HG03175 (cell line): ENCODE measurements around the gene PIPOX.

Experiments used
- ATAC-seq: cut with Tn5 transposase; IDR thresholded peaks from one replicate; pipeline ENCODE4 v1.9.1; 2021; ENCODE audit warnings: mild to moderate bottlenecking, moderate library complexity; ENCODE audit not compliant: unreplicated experiment

PIPOX gene

DNA sequence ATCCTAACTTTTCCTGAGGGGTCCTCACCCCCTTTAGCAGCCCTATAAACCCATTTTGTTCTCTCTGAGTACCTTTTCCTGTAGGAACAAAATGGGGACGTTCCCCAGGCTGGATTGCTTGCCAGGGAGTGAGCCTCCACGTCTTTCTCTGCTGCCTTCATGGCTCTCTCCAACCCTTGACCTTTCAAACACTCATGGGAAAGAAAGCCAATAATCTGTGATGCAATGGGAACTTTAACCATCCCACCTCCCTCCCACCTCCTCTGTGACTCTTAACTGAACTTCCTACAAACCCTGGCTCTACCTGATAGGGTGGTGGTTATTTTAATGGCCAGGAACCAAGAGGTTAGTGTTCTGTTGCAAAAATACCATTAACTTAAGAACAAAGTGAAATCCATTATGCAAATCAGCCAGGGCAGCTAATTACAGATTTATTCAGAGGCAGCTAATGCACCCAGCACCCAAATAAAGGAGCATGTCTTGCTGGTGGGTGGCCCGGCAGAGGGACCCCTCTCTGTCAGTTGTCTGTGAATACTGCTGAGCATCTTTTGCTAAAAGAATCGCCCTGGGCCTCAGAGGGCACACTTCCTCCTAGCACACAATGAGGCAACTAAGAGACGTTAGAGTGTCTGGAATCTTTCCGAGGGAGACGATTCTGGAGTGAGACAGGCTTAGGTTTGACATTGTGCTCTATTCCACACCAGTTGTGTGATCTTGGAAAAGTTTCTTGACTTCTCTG, 3.0 kb downstream of the PIPOX start:
- no peak for ATAC-seq

DNA sequence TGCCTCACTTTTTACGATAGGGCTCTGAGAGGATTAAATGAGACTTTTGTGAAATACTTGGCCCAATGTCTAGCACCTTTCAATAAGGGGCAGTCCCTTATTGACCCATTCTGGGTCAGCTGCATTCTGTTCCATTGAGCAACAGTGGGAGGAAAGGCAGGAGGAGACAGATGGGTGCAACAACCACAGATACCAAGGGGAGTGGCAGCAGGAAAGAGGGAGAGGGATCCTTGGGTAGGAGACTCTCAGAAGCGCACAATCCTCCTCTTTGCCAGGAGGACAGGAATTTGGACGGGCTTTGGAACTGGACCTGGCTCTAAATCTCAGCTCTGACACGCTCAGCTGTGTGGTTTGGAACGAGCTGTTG, 3.5 kb downstream of the PIPOX start:
- no peak for ATAC-seq

DNA sequence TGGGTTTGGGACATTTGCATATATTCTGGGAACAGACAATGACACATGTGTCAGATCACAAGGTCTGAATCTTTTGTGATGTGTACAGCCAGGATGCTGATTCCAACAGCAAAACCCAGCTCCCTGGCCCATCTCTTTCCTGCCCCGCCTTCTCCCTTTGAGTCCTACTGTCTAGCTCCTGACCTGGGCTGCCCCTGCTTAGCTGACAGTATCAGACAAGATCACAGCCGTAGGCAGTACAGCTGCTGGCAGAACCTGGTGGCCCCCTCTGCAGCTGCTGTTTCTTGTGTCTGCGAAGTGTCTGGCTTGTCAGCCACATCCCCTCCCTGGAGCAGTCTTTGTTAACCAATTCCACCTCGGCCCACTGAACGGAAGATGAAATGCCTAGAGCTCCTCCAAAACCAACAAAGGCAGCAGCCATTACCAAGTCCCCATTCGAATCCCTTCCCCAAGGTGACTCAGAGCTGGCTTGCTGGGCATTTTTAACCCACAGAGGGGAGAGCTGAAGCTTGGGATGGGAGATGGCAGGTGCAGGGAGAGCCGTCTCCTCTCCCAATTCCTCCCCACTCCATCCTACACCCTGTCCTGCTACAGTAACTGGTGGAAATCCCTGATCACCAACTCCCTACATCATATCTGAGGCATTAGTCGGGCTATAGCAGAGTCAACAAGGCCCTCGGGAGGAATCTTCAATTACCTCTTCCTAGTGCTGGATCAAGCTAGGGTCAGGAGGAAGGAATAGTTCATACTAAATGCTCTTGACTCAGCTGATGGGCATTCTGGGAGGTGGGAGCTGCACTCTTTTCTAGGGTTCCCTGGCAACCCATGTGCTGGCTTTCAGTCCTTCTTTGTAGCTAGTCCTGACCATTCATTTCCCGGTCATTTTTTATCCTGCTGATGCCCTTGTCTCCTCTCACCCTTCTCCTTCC, 5.8 kb downstream of the PIPOX start:
- no peak for ATAC-seq

DNA sequence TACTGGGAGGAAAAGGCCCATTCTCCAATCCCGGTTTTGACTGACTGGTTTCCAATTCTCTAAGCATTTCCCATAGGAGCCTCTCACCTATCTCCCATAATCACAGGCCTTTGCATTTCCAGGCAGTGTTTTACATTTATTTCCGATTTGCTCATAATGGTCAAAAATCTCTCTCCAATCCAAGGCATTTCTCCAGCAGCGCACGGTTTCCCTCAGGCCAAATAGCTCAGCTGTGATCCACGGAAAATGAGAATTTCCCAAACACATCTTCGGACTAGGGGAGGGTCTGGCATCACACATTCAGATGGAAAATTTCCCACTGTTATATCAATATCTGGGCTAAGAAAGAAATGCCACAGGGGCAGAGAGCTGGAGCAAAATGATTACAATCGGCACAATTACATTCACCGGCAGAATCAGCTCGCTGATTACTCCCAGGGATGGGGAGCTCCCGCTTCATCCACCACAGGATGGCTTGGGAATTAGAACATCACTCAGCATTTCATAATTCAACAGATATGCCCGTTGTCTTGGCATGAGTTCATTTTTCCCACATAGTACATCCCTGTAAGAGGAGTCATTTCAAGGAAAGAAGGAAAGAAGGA, 6.7 kb downstream of the PIPOX start:
- no peak for ATAC-seq

DNA sequence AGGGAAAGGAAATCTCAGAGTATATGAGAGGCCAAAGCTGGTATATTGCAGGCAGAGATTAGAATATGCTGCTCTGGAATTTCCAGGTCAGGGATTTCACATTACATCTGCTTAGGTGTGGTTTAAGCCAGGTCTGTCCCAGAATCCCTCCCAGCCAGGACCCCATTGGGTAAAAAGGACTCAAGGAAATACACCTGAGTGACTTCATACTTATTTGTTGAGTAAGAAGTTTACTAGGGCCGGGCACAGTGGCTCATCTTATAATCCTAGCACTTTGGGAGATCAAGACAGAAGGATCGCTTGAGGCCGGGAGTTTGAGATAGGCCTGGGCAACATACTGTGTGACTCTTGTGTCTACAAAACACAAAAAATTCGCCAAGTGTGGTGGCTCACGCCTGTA, 7.2 kb downstream of the PIPOX start:
- no peak for ATAC-seq

DNA sequence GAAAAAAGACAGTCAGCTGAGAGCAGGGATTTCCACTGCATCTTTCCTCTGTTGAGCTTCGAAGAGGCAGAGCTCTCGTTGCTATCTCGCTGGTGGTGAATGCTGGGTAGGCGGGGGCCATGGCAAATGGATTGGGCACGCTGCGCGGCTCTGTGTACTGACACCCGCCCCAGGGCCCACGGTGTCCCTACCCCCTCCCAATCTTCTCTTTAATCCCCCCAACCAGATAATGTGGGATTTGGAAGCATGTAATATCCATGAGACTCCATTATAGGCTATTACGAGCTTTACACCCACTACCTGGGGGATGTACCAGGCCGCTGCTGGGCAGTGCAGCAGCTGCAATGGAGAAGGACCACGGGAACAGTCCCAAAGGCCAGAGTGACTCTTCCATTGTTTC, 8.3 kb downstream of the PIPOX start:
- no peak for ATAC-seq

DNA sequence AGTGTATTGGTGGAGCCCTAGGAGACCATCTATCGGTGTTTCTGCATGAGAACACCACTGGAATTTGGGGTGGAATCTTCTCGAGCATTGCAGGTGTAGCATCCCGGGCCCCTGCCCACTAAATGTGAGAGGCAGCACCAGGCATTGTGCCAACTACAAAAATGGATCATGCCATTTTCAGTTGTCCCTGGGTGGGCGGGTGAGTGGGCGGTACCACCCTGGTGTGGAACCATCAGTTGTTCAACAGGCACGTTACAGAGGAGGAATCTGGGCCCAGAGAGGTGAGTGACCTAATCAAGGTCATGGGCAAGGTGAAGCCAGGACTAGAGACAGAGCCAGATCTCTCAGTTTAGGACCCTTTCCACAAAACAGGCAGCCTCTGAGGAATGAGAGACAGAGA, 8.8 kb downstream of the PIPOX start:
- no peak for ATAC-seq

DNA sequence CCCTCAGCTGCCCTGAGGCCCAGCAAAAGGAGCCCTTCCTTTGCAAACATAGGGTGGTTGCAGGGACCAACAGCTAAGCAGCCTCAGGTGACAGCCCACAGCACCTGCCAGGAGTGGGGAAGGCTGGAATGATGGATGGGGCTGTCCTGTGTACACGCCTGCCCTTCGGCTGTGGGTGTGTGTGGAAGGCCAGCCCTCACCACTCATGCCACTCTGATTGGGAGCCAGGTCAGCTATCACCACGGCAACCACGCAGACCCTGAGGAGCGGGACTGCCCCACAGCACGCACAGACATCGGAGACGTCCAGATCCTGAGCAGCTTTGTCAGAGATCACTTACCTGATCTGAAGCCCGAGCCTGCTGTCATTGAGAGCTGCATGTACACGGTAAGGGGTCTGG, 11.9 kb downstream of the PIPOX start:
- ATAC-seq: no peak

DNA sequence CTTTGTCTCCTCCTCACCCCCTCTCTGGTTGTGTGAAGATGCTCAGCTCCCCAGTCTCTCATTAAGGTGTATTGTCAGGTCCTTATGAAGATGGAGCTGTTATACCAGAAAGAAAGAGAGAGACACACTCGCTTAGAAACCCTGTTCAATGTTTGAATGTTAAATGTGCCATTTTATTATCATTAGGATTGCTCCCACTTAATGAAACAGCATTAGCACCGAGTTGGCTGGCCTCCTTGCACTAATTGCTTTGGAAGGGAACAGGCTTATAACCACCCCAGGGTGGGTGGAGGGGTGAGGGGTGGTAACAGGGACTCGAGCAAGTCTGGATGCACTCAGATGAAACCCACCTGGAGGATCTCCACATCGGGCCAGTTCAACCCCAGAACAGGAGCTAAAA, 14.4 kb downstream of the PIPOX start:
- ATAC-seq: no peak

DNA sequence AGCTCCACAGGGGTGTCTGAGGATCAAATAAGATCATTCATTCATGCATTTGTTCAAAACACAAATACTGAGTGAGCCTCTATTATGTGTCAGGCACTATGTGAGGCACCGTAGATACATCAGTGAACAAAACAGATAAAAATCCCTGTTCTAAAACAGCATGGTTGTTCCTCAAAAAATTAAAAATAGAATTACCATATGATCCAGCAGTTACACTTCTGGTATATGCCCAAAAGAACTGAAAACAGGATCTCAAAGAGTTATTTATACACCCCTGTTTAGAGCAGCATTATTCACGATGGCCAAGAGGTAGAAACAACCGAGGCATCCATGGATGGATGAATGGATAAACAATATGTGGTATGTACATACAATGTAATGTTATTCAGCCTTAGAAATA, 15.4 kb downstream of the PIPOX start:
- no peak for ATAC-seq

DNA sequence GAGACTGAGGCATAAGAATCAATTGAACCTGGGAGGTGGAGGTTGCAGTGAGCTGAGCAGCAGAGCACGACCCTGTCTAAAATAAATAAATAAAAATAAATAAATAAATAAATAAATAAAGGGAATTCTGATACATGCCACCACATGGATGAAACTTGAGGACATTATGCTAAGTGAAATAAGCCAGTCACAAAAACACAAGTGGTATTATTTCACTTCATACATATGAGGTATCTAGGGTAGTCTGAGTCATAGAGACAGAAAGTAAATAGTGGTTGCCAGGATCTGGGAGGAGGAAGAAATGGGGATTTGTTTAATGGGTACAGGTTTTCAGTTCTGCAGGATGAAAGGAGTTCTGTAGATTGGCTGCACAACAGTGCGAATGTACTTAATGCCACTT, 16.3 kb downstream of the PIPOX start:
- no peak for ATAC-seq

DNA sequence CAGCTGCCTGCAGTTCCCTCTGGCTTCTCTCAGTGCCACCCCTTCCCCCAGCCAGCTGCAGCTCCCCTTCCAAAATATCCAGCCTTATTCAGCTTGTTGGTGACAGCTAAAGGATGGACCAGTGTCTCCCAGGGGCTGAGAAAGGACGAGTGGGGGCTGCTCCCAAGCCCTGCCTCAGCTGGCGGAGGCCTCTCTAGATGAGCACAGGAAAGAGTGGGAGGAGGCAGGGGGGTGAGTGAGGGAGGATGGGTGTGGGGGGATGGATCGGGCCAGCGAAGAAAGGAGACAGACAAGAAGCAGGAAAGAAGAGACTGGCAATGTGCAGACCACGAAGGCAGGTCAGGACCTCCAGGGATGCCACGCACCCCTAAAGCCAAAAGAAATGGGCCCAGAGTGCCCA, 17.5 kb downstream of the PIPOX start:
- ATAC-seq: no peak

DNA sequence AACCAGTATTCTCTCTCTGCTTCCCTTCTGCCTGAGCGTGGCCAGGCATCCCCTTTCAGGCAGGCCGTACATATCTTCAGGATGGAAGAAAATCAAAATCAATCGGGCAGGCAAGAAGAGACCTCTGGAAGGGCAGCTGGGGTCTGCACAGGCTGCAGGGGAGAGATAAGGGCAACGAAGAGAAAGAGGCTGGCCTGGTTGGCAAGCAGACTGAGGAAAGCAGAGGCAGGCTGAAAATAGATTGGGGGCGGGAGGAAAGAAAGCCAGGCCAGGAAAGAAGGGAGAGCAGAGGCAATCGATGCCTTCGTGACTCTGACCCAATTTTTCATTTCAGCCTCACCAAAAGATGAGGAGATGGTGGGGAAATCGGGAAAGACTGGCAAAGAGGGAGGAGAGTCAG, 18.1 kb downstream of the PIPOX start:
- no peak for ATAC-seq

DNA sequence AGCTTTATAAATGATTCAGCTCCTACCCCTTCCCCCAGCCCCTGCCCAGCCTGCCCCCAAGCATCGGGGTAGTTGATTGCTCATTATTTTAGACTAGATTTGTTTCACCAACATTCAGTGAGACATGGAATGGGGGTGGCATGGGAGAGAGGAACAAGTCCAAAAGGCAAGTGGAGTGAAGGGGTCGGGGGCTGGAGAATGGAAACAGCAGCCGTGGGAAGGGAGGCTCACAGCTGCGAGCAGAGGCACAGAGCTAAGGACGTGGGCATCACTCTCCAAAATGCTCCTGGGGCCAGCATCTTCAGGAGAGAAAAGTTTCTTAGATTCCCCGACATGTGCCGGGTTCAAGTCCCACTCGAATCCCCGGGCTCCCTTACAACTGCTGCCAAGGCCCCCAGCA, 19.3 kb downstream of the PIPOX start:
- no peak for ATAC-seq

DNA sequence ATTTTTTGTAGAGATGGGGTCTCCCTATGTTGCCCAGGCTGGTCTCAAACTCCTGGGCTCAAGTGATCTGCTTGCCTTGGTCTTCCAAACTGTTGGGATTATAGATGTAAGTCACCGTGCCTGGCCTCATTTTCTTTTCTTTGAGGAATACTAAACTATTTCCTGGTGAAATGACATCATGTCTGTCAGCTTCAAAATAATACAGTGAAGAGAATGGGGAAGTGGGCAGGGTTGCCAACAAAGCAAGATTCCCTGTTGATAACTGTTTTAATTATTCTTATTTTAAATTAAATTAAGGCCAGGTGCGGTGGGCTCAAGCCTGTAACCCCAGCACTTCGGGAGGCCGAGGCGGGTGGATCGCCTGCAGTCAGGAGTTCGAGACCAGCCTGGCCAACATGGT, 21.1 kb downstream of the PIPOX start:
- no peak for ATAC-seq

DNA sequence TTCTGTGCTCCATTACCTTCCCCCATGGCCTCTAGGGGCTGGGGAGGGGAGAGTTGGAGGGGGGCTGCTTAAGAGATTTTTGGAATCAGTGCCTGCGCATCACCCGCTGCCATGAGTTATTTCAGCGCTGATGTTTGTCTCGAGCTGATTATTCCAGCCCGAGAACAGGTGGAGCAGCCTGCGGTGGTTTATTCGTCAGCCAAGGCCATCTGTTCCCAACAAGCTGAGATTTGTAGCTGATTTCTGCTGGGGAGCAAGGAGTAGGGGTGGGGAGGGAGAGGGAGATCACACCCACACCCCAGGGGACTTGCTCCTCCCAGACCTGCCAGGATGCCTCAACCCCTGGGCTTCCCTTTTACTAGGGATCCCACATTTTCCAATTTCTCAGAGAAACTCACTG, 23.1 kb downstream of the PIPOX start:
- ATAC-seq: no peak

DNA sequence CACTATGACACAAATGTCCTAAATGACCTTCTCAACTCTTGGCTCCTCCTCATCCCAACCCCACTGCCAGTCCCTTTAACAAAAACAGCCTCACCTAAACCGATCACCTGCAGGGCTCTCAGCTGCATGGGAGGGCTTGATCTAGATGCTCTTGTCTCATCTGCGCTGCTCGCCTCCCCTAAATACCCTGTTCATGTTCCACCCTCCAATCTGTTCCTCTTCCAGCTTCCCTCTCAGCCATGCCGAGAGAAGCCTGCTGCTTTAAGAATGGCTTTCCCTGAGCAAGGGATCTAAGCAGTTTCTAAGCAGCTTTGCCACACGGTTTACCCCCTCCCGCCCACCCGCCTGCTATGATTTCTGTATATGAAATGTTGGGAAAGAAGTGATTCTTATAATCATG, 23.7 kb downstream of the PIPOX start:
- ATAC-seq: no peak

DNA sequence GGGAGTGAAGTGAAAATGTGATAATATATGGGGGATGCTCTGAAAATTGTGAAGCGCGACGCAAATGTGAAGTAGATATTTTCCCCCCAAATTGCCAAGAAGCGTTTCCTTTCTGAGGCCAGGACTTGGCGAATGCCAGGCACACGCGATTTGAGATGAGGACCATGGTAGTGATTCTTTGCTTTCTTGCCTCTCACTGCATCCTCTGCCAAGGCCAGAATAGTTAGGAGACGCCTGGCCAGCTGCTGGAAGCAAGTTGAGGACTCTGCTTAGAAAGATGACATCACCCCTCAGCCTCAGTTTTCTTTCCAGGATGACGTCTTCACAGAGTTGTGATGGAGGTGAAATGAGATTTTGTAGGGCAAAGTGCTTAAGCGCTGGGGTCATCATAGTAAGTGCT, 25.9 kb downstream of the PIPOX start:
- no peak for ATAC-seq

DNA sequence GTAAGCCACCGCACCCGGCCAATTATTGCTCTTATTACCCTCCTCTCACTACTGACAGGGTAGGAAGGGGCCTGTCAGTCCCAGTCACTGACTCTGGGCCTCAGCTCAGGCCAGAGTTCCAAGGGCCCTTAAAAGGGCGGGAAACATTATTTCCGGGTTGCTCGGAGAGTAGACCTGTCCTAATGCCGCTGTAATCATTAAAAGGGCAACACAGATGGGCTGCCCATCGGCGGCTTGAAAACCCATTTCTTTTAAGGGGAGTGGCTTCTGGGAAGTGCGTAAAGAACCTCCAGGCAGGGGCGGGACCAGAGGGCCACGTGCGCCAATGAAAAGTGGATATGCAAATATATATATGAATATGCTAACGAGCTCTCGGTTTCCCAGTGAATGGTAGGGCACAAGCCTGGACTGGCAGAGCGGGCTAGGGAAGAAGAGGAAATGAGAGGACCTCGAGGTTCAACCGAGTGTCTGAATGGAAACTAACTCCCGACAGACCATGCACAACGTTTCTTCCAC, 26.6 kb downstream of the PIPOX start:
- no peak for ATAC-seq

DNA sequence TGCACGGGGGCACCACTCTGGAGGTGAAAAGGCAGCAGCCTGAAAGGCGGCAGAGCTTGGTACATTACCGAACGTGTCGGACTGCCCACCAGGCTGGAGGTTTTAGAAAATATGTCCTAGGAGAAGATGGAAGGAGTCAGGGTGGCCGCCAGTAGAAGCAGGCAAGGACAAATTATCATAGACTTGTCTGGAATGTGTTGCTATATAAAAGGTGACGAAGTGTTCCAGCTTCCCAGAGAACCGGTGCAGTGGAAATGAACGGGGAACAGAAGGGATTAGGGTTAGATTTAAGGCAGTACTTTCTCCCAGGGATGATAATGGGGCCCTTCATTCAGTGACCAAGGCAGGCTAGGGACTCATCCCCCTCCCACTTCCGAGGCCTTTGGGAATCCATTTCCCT, 27.4 kb downstream of the PIPOX start:
- ATAC-seq: no peak

DNA sequence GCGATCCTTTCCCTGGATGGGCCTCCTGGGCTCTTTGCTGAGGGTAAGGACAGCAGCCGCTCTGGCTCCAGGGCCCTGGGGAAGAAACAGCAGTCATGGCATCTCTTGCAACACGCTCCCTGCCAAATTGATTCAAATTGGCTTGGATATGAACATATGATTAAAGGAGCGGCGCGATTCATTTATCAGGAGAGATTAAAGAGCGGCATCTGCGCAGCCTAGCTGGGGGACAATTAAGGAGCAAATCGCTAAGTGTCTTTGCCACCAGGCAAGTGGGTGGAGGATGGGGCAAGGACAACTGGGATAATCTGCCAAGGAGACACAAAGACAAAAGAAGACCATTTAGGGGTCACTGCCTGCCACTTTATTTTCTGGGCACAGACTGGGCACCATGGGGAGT, 27.8 kb downstream of the PIPOX start:
- ATAC-seq: no peak

DNA sequence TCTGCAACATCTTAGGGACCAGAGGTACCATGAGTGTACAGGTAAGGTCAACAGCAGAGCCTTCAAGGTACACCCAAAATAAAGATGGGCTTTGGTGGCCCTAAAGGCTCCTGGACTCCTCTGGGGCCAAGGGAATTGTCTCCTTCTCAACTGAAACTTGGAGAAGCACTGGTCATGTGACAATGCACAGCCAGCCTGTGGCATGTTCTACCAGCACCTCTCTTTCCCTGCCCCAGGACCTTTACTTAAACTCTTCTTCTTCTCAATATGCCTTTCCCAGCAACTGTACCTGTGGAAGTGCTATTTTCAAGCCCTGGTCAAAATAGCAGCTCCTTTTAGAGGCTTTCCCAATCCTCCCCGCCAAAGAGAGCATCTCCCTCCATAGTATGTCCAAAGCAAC, 28.4 kb downstream of the PIPOX start:
- ATAC-seq: no peak
